HCT116 (cell line): ENCODE results near the gene QKI. TPM values are rescaled to one million over a fixed set of nuclear protein-coding genes. Genes with fewer than 3 reads are reported as not detected.

Source experiments
- ATAC-seq: fragments of 200-7000 bp; cut with Tn5 transposase; 2 replicates; pipeline ENCODE4 v1.9.1; 2020; ENCODE audit warnings: mild to moderate bottlenecking, moderate library complexity
- BruUV-seq: library from RNA; stranded (reverse); fragments of 400-500 nt; replicated peaks from 2 replicates; lab custom pipeline; 2021; lab: Mats Ljungman, UMichigan
- CTCF ChIA-PET: fragments of 300-600 bp; sonication (Branson Sonifier 250); formaldehyde crosslinking; loops from one replicate; lab custom pipeline; 2021; ENCODE audit warnings: antibody characterized with exemption; lab: Charles Lee
- POLR2A ChIA-PET: fragments of 300-600, 350-600 bp; sonication (Branson Sonifier 250); formaldehyde crosslinking; loops from one replicate; lab custom pipeline; 2021; ENCODE audit warnings: antibody characterized with exemption; lab: Charles Lee
- RAD21 ChIA-PET, 2 experiments: fragments of 300-600 bp; sonication (Branson Sonifier 250); formaldehyde crosslinking; loops; one replicate each; lab custom pipeline; 2023; ENCODE audit warnings: low total read pairs in 2 of 2; ENCODE audit not compliant: uncharacterized antibody in 2 of 2, unreplicated experiment in 2 of 2, low non-redundant PET in 1 of 2; lab: Charles Lee
- DNase-seq: peaks from one replicate; pipeline ENCODE4 v3.0.0-alpha.2; 2010; ENCODE audit warnings: low read depth, low spot score
- H2AFZ ChIP-seq: fragments of 200-600 bp; shearing (Covaris generic), sonication (generic); 2 replicates; pipeline ENCODE4 v1.6.1; 2017; ENCODE audit warnings: low read depth, mixed run types, mixed read lengths, antibody characterized with exemption, low read length; ENCODE audit not compliant: poor library complexity, severe bottlenecking
- H3K27ac ChIP-seq: 2 replicates; pipeline ENCODE4 v1.5.1; 2012; ENCODE audit warnings: low read depth, low read length
- H3K27me3 ChIP-seq: fragments of 200-600 bp; sonication (generic); 2 replicates; pipeline ENCODE4 v1.6.1; 2016; ENCODE audit warnings: mixed run types, low read length, mixed read lengths; ENCODE audit not compliant: insufficient read depth
- H3K36me3 ChIP-seq, 2 experiments: fragments of 200-500 bp in 1 of 2; fragments of 200-600 bp in 1 of 2; sonication (Bioruptor generic) in 1 of 2; sonication (generic) in 1 of 2; 2 replicates each; pipeline versions ENCODE4 v1.5.1 to v1.6.1; 2014 to 2016; ENCODE audit warnings: low read length in 2 of 2, inconsistent platforms in 1 of 2, mixed read lengths in 1 of 2, mixed run types in 1 of 2; ENCODE audit not compliant: insufficient read depth in 2 of 2, control insufficient read depth in 1 of 2
- H3K4me1 ChIP-seq, 2 experiments: fragments of 200-600 bp in 1 of 2; sonication (generic) in 1 of 2; 2 replicates each; pipeline versions ENCODE4 v1.5.1 to v1.6.1; 2012 to 2017; ENCODE audit warnings: low read length in 2 of 2, inconsistent platforms in 1 of 2, mild to moderate bottlenecking in 1 of 2, mixed read lengths in 1 of 2, mixed run types in 1 of 2, moderate library complexity in 1 of 2; ENCODE audit not compliant: insufficient read depth in 2 of 2, control insufficient read depth in 1 of 2
- H3K4me2 ChIP-seq: fragments of 200-600 bp; sonication (generic); 2 replicates; pipeline ENCODE4 v1.6.1; 2017; ENCODE audit warnings: mixed run types, low read length, mixed read lengths
- H3K4me3 ChIP-seq, 2 experiments: fragments of 200-600 bp in 1 of 2; sonication (generic) in 1 of 2; replicated peaks in 1 of 2; 2 replicates each; pipeline ENCODE4 v1.5.1; 2011 to 2016; ENCODE audit warnings: low read length in 2 of 2, control low read depth in 1 of 2, low read depth in 1 of 2, mild to moderate bottlenecking in 1 of 2, mixed read lengths in 1 of 2, mixed run types in 1 of 2
- H3K79me2 ChIP-seq: fragments of 200-600 bp; sonication (generic); 2 replicates; pipeline ENCODE4 v1.6.1; 2017; ENCODE audit warnings: mild to moderate bottlenecking, mixed run types, low read length, moderate library complexity, mixed read lengths; ENCODE audit not compliant: insufficient read depth
- H3K9ac ChIP-seq: fragments of 200-600 bp; sonication (generic); 2 replicates; pipeline ENCODE4 v1.6.1; 2016; ENCODE audit warnings: low read length, mixed read lengths
- H3K9me2 ChIP-seq: fragments of 200-600 bp; sonication (generic), shearing (Covaris generic); 2 replicates; pipeline ENCODE4 v1.6.1; 2017; ENCODE audit warnings: mixed run types, mild to moderate bottlenecking, moderate library complexity; ENCODE audit not compliant: insufficient read depth
- H3K9me3 ChIP-seq, 2 experiments: fragments of 200-500 bp in 1 of 2; fragments of 200-600 bp in 1 of 2; sonication (Bioruptor generic) in 1 of 2; sonication (generic) in 1 of 2; 2 replicates each; pipeline ENCODE4 v1.6.1; 2014 to 2017; ENCODE audit warnings: low read length in 2 of 2, mixed read lengths in 2 of 2, inconsistent platforms in 1 of 2, low read depth in 1 of 2, mild to moderate bottlenecking in 1 of 2, mixed run types in 1 of 2, moderate library complexity in 1 of 2; ENCODE audit not compliant: control insufficient read depth in 1 of 2, insufficient read depth in 1 of 2
- H4K20me1 ChIP-seq: fragments of 200-600 bp; sonication (generic), shearing (Covaris generic); 2 replicates; pipeline ENCODE4 v1.6.1; 2017; ENCODE audit warnings: mixed run types, mild to moderate bottlenecking, moderate library complexity; ENCODE audit not compliant: insufficient read depth
- CBX3 ChIP-seq: IDR thresholded peaks from 2 replicates; pipeline ENCODE4 v1.6.1; 2012; ENCODE audit warnings: low read depth
- CEBPB ChIP-seq: IDR thresholded peaks from 2 replicates; pipeline ENCODE4 v1.6.1; 2012; ENCODE audit warnings: low read depth
- EGR1 ChIP-seq: IDR thresholded peaks from 2 replicates; pipeline ENCODE4 v1.6.1; 2012; ENCODE audit warnings: low read depth
- ELF1 ChIP-seq: IDR thresholded peaks from 2 replicates; pipeline ENCODE4 v1.6.1; 2012; ENCODE audit warnings: low read depth, borderline replicate concordance
- EZH2 ChIP-seq: fragments of 200-600 bp; sonication (generic); IDR thresholded peaks from 2 replicates; pipeline ENCODE4 v1.6.1; 2017; ENCODE audit warnings: antibody characterized with exemption, mixed run types
- EZH2phosphoT487 ChIP-seq: fragments of 200-600 bp; IDR thresholded peaks from 2 replicates; pipeline ENCODE4 v1.6.1; 2018; ENCODE audit warnings: antibody characterized with exemption, borderline replicate concordance
- FOSL1 ChIP-seq: IDR thresholded peaks from 2 replicates; pipeline ENCODE4 v1.6.1; 2012; ENCODE audit warnings: low read depth
- JUND ChIP-seq: IDR thresholded peaks from 2 replicates; pipeline ENCODE4 v1.6.1; 2012
- POLR2A ChIP-seq: IDR thresholded peaks from 2 replicates; pipeline ENCODE4 v1.7.0; 2011; ENCODE audit warnings: borderline replicate concordance; ENCODE audit not compliant: insufficient read depth, insufficient read length; ENCODE audit errors: extremely low read depth
- RAD21 ChIP-seq: IDR thresholded peaks from 2 replicates; pipeline ENCODE4 v1.6.1; 2012; ENCODE audit warnings: low read depth, mild to moderate bottlenecking
- REST ChIP-seq: IDR thresholded peaks from 2 replicates; pipeline ENCODE4 v1.6.1; 2012; ENCODE audit warnings: low read depth
- SIN3A ChIP-seq: IDR thresholded peaks from 2 replicates; pipeline ENCODE4 v1.6.1; 2012; ENCODE audit warnings: low read depth
- SRF ChIP-seq: IDR thresholded peaks from 2 replicates; pipeline ENCODE4 v1.6.1; 2012; ENCODE audit warnings: low read depth
- TCF7L2 ChIP-seq: IDR thresholded peaks from 2 replicates; pipeline ENCODE4 v1.7.0; 2011; ENCODE audit warnings: borderline replicate concordance, inconsistent platforms; ENCODE audit not compliant: insufficient read depth, insufficient read length; ENCODE audit errors: extremely low read depth
- YY1 ChIP-seq: IDR thresholded peaks from 2 replicates; pipeline ENCODE4 v1.6.1; 2011; ENCODE audit warnings: low read length, low read depth, moderate library complexity, mild to moderate bottlenecking; ENCODE audit not compliant: insufficient replicate concordance; ENCODE audit errors: extremely low read depth
- ZFX ChIP-seq: fragments of 450-650 bp; IDR thresholded peaks from 2 replicates; pipeline ENCODE4 v1.6.1; 2017
- intact Hi-C: fragments of 100-400 bp; cut with micrococcal nuclease; formaldehyde crosslinking; loops from 2 replicates; pipeline ENCODE4 v1.10.0; 2022
- total RNA-seq: library from RNA; stranded (reverse); gene quantifications from one replicate; pipeline ENCODE4 v1.2.1, GENCODE V29; 2021; ENCODE audit not compliant: unreplicated experiment
- TF ChIP-seq, protein P1 (sequence below): IDR thresholded peaks from 2 replicates; pipeline ENCODE4 v1.6.1; 2012
- TF ChIP-seq, protein P2 (sequence below): IDR thresholded peaks from 2 replicates; pipeline ENCODE4 v1.6.1; 2012

Gene QKI
- total RNA-seq, 1 experiment from 2014 or later, result 35.3 TPM

GRCh38 chr6:163406830-163407229, 7.7 kb upstream of the QKI start:
- Histone ChIP-seq H3K79me2 (no peaks in the 10 kb centered on the region), H3K36me3 (no peaks in the 10 kb centered on the region), H3K9me2 (no peaks in the 10 kb centered on the region), H3K9me3 (peaks cover 0 to 4% of the 10 kb centered on the region in 2 experiments; a peak in 1 of 4 replicates), H2AFZ (no peak overlapping the region), H3K4me1 (no peaks in the 10 kb centered on the region), H3K4me2 (no peak overlapping the region), H3K27me3 (no peaks in the 10 kb centered on the region), H3K9ac (no peak overlapping the region), H4K20me1 (no peaks in the 10 kb centered on the region), H3K27ac (no peak overlapping the region), H3K4me3 (no peak overlapping the region)
- no peak for DNase-seq
- RAD21 ChIA-PET, result no interaction called here
- intact Hi-C loops, result no loop called here
- TF ChIP-seq ELF1 (no peak), FOSL1 (no peak), CBX3 (no peak)
- POLR2A ChIA-PET, result no interaction called here
- ATAC-seq, result no peak
- BruUV-seq, result no TSS peak
- CTCF ChIA-PET, result no interaction called here

DNA sequence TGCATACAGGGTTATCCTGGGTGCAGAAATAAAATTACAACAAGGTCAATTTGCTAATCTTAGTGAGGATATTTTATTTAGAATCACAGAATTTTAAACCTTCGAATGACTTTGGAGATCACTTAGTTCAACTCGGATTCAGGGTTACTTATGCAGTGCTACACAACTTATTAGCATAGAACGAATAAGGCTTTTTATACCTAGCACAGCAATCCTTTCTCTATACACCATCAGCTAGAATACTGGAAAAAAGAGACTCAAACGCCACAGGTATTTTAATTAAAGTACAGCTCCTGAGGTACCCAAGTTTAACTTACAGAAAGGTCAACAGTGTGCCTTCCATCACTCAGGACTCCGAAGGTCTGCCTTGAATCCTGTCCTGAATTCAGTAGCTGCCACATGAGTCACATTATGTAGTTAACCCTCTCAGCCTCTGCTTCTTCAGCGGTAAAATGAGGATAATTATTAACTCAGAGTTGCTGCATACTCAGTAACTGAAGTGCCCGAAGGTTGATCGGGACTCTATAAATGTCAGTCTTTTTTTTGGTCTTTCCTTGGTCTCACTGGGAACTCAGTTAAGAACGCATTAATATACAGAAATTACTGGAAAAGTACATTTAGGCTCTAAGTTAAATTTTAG, 6.0 kb upstream of the QKI start:
- Histone ChIP-seq H3K9ac (no peak overlapping the region), H3K4me3 (no peak overlapping the region), H2AFZ (no peak overlapping the region), H3K36me3 (no peaks in the 10 kb centered on the region), H3K9me3 (peaks cover 0 to 8% of the 10 kb centered on the region in 2 experiments; a peak in 2 of 4 replicates), H3K27ac (no peak overlapping the region), H3K27me3 (no peaks in the 10 kb centered on the region), H3K4me1 (no peaks in the 10 kb centered on the region), H3K9me2 (no peaks in the 10 kb centered on the region), H3K79me2 (no peaks in the 10 kb centered on the region), H3K4me2 (no peak overlapping the region), H4K20me1 (no peaks in the 10 kb centered on the region)
- no TSS peak for BruUV-seq
- intact Hi-C loops, result no loop called here
- ChIA-PET POLR2A (no interaction called here), RAD21 (no interaction called here), CTCF (no interaction called here)
- DNase-seq, result no peak
- ATAC-seq, result no peak
- TF ChIP-seq, protein P1, sequence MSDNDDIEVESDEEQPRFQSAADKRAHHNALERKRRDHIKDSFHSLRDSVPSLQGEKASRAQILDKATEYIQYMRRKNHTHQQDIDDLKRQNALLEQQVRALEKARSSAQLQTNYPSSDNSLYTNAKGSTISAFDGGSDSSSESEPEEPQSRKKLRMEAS, result no peak
- TF ChIP-seq SIN3A (no peak), EZH2 (no peak), EZH2phosphoT487 (no peak), REST (no peak), POLR2A (no peak), YY1 (no peak), CBX3 (no peak), EGR1 (no peak), JUND (no peak), CEBPB (no peak), SRF (no peak), ZFX (no peak), FOSL1 (no peak), TCF7L2 (no peak), RAD21 (no peak)
- TF ChIP-seq, protein P2, sequence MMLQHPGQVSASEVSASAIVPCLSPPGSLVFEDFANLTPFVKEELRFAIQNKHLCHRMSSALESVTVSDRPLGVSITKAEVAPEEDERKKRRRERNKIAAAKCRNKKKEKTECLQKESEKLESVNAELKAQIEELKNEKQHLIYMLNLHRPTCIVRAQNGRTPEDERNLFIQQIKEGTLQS, result no peak
